ENCODE measurements around the gene RPS2. TPM values are rescaled to one million over a fixed set of nuclear protein-coding genes. Genes with fewer than 3 reads are reported as not detected.

The RPS2 gene
- polyA plus RNA-seq, 1 experiment: 4,041 TPM

GRCh38 chr16:2008631-2009163 lies 44.1 kb upstream of the RPS2 start:
- H3K36me3 ChIP-seq (ENCODE audit: control insufficient read depth, insufficient read depth, low read length): peaks cover 12% of the 10 kb centered on the region
- CTCF ChIA-PET: interaction anchor here (0.7 to 3.8 kb wide), 2 partner anchors 14 to 132 kb away, joined by 4 to 20 read pairs; no protein-coding TSS in a partner anchor
- no peak for DNase-seq (ENCODE audit: low read depth)
- no peaks in the 10 kb centered on the region for H3K27me3 ChIP-seq (ENCODE audit: control insufficient read depth, insufficient read depth, low read length)
- POLR2A ChIA-PET: interaction anchor here (2.1 kb wide), 1 partner anchor 147 kb away, joined by 7 read pairs; the partner anchor contains the start of gene TRAF7
- H3K4me3 ChIP-seq (ENCODE audit: low read depth, low read length): peak overlapping the region; percentile 77
- no peak for TF ChIP-seq CTCF (IDR thresholded peaks at IDR 0.05; ENCODE audit: insufficient read depth, low read depth, low read length)

- peak; percentile 27 for DNase-seq (ENCODE audit: low read depth)
- Histone ChIP-seq H3K36me3 (ENCODE audit: control insufficient read depth, insufficient read depth, low read length) (peaks cover 16% of the 10 kb centered on the region), H3K27me3 (ENCODE audit: control insufficient read depth, insufficient read depth, low read length) (no peaks in the 10 kb centered on the region), H3K4me3 (ENCODE audit: low read depth, low read length) (peak overlapping the region; percentile 77)
- ChIA-PET POLR2A (interaction anchor here (0.7 to 2.1 kb wide), 2 partner anchors 43 to 147 kb away, joined by 3 to 7 read pairs; partner anchors contain the start of genes RPS2 and TRAF7), CTCF (interaction anchor here (0.9 to 3.8 kb wide), 2 partner anchors 15 to 132 kb away, joined by 6 to 20 read pairs; no protein-coding TSS in a partner anchor)
- no peak for TF ChIP-seq CTCF (IDR thresholded peaks at IDR 0.05; ENCODE audit: insufficient read depth, low read depth, low read length)
Measured at GRCh38 chr16:2008009-2008526, 43.4 kb upstream of the RPS2 start.

- peak overlapping the region; percentile 77; the same call in 1 of the 2 replicates for H3K4me3 ChIP-seq (ENCODE audit: low read depth, low read length)
- POLR2A ChIA-PET: interaction anchor here (0.7 to 2.1 kb wide), 2 partner anchors 43 to 148 kb away, joined by 3 to 7 read pairs; partner anchors contain the start of genes RPS2 and TRAF7
- CTCF ChIA-PET: interaction anchor here (0.9 to 3.8 kb wide), 2 partner anchors 16 to 133 kb away, joined by 6 to 20 read pairs; no protein-coding TSS in a partner anchor
- no peak for DNase-seq (ENCODE audit: low read depth)
- no peaks in the 10 kb centered on the region for H3K27me3 ChIP-seq (ENCODE audit: control insufficient read depth, insufficient read depth, low read length)
- TF ChIP-seq CTCF (IDR thresholded peaks at IDR 0.05; ENCODE audit: insufficient read depth, low read depth, low read length): no peak
- peaks cover 23% of the 10 kb centered on the region for H3K36me3 ChIP-seq (ENCODE audit: control insufficient read depth, insufficient read depth, low read length)
Measured at GRCh38 chr16:2007081-2007836, 42.6 kb upstream of the RPS2 start.

GRCh38 chr16:2006317-2006716 lies 41.7 kb upstream of the RPS2 start:
- Histone ChIP-seq H3K4me3 (ENCODE audit: low read depth, low read length) (no peak overlapping the region), H3K36me3 (ENCODE audit: control insufficient read depth, insufficient read depth, low read length) (peaks cover 32% of the 10 kb centered on the region), H3K27me3 (ENCODE audit: control insufficient read depth, insufficient read depth, low read length) (no peaks in the 10 kb centered on the region)
- TF ChIP-seq CTCF (IDR thresholded peaks at IDR 0.05; ENCODE audit: insufficient read depth, low read depth, low read length): no peak
- ChIA-PET POLR2A (no interaction called here), CTCF (interaction anchor here (3.8 kb wide), 1 partner anchor 17 kb away, joined by 20 read pairs; no protein-coding TSS in a partner anchor)
- no peak for DNase-seq (ENCODE audit: low read depth)

- no peak for DNase-seq (ENCODE audit: low read depth)
- POLR2A ChIA-PET: no interaction called here
- TF ChIP-seq CTCF (IDR thresholded peaks at IDR 0.05; ENCODE audit: insufficient read depth, low read depth, low read length): no peak
- Histone ChIP-seq H3K27me3 (ENCODE audit: control insufficient read depth, insufficient read depth, low read length) (no peaks in the 10 kb centered on the region), H3K4me3 (ENCODE audit: low read depth, low read length) (no peak overlapping the region), H3K36me3 (ENCODE audit: control insufficient read depth, insufficient read depth, low read length) (peaks cover 38% of the 10 kb centered on the region)
- CTCF ChIA-PET: interaction anchor here (3.8 kb wide), 1 partner anchor 17 kb away, joined by 20 read pairs; no protein-coding TSS in a partner anchor
Measured at GRCh38 chr16:2005646-2006045, 41.0 kb upstream of the RPS2 start.

All from BJ (cell line).